Lower leg skin (tissue), 3 donors: Measurements from ENCODE around the gene CLASP1.

Source experiments
- POLR2A ChIP-seq, 2 donors: fragments of 450-650 bp; IDR thresholded peaks; one replicate each; pipeline ENCODE4 v1.6.1; 2016 to 2017; ENCODE audit warnings: antibody characterized with exemption in 2 of 2, mild to moderate bottlenecking in 1 of 2, moderate library complexity in 1 of 2
- TF ChIP-seq, protein P1 (sequence below), 3 donors: fragments of 450-650 bp; IDR thresholded peaks; one replicate each; pipeline ENCODE4 v1.5.1; 2016; ENCODE audit warnings: antibody characterized with exemption in 3 of 3, mild to moderate bottlenecking in 3 of 3, moderate library complexity in 2 of 3

- TF ChIP-seq, protein P1, sequence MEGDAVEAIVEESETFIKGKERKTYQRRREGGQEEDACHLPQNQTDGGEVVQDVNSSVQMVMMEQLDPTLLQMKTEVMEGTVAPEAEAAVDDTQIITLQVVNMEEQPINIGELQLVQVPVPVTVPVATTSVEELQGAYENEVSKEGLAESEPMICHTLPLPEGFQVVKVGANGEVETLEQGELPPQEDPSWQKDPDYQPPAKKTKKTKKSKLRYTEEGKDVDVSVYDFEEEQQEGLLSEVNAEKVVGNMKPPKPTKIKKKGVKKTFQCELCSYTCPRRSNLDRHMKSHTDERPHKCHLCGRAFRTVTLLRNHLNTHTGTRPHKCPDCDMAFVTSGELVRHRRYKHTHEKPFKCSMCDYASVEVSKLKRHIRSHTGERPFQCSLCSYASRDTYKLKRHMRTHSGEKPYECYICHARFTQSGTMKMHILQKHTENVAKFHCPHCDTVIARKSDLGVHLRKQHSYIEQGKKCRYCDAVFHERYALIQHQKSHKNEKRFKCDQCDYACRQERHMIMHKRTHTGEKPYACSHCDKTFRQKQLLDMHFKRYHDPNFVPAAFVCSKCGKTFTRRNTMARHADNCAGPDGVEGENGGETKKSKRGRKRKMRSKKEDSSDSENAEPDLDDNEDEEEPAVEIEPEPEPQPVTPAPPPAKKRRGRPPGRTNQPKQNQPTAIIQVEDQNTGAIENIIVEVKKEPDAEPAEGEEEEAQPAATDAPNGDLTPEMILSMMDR (IDR thresholded peaks at IDR 0.05) = no peak
- no peak for TF ChIP-seq POLR2A (IDR thresholded peaks at IDR 0.05)
These were observed 163.0 kb downstream of the CLASP1 start for GRCh38 chr2:121486191-121486790.
